GM12891 (cell line): ENCODE results near the gene SH3BGRL.

Experiments
- PAX5 ChIP-seq: IDR thresholded peaks from 2 replicates; pipeline ENCODE4 v1.6.1; 2011; ENCODE audit warnings: low read length, moderate library complexity, mild to moderate bottlenecking; ENCODE audit not compliant: insufficient read depth, severe bottlenecking
- POLR2A ChIP-seq: IDR thresholded peaks from 2 replicates; pipeline ENCODE4 v1.6.1; 2011; ENCODE audit warnings: low read depth, low read length, control low read depth
- POLR2AphosphoS5 ChIP-seq: IDR thresholded peaks from 2 replicates; pipeline ENCODE4 v1.6.1; 2011; ENCODE audit warnings: low read depth, low read length, control low read depth
- POU2F2 ChIP-seq: IDR thresholded peaks from 2 replicates; pipeline ENCODE4 v1.6.1; 2011; ENCODE audit warnings: low read depth, mild to moderate bottlenecking, control low read depth, low read length, moderate library complexity
- SPI1 ChIP-seq: IDR thresholded peaks from 2 replicates; pipeline ENCODE4 v1.6.1; 2011; ENCODE audit warnings: low read depth, low read length, control low read depth
- TAF1 ChIP-seq: IDR thresholded peaks from 2 replicates; pipeline ENCODE4 v1.6.1; 2011; ENCODE audit warnings: low read depth, low read length, control low read depth

DNA sequence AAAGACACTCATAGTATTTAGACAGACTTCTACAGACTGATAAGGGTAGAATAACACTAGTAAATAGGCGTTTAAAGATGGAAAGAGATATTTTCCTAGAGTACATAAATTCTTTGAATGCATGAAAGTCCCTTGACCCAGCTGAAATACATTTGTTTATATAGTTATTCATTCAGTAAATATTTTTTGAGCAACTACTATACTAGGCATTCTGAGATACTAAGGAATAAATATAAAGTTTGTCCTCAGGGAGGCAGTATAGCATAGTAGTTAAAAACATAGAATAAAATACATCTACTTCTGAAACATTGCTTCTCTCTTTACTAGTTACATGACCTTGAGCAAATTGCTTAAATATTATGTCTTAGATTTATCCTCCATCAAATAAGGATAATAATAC lies 27.6 kb upstream of the SH3BGRL start:
- no peak for TF ChIP-seq POLR2A
- TF ChIP-seq TAF1 = no peak
- TF ChIP-seq POLR2AphosphoS5 = no peak
- no peak for TF ChIP-seq PAX5
- no peak for TF ChIP-seq SPI1
- TF ChIP-seq POU2F2 = no peak
